ENCODE measurements around the gene DNAJC24. TPM values are rescaled to one million over a fixed set of nuclear protein-coding genes. Genes with fewer than 3 reads are reported as not detected.

DNAJC24 gene
- total and polyA plus RNA-seq, 2 experiments from 2014 or later = 20.3 to 21.3 TPM

DNA sequence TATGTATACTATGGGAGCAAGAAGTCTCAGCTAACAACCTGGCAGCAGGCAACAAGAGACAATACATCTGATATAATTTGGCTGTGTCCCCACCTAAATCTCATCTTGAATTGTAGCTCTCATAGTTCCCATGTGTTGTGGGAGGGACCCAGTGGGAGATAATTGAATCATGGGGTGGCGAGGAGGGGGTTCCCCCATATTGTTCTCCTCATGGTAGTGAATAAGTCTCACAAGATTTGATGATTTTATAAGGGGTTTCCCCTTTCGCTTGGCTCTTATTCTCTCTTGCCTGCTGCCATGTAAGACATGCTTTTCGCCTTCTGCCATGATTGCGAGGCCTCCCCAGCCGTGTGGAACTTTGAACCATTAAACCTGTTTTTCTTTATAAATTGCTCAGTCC, 6.2 kb downstream of the DNAJC24 start:
- no peak for DNase-seq (ENCODE audit: low spot score)
- H3K4me2 ChIP-seq = no peak overlapping the region
- Mint-ChIP-seq H3K4me3 (no peak overlapping the region), H3K9me3 (no peaks in the 10 kb centered on the region), H3K36me3 (ENCODE audit: low read depth) (no peaks in the 10 kb centered on the region; the same call in 2 of the 3 replicates), H3K4me1 (0 out of 3 replicates have a peak, but pooled peaks cover 2% of the 10 kb centered on the region), H3K27me3 (ENCODE audit: insufficient read depth, low read depth, poor library complexity) (no peaks in the 10 kb centered on the region), H3K27ac (no peak overlapping the region)
- ATAC-seq = no peak
- H3K36me3 ChIP-seq (ENCODE audit: insufficient read depth) = no peaks in the 10 kb centered on the region
- H3K4me1 ChIP-seq (ENCODE audit: insufficient read depth) = no peaks in the 10 kb centered on the region
- no peak overlapping the region for H3K4me3 ChIP-seq
- H3F3A ChIP-seq (replicated peaks; ENCODE audit: low read depth) = no peaks in the 10 kb centered on the region
- H3K9me2 ChIP-seq (ENCODE audit: insufficient read depth) = no peaks in the 10 kb centered on the region
- H4K20me1 ChIP-seq (replicated peaks; ENCODE audit: insufficient read depth) = peaks cover 12% of the 10 kb centered on the region; the same call in 1 of the 2 replicates
- no peak overlapping the region for H2AFZ ChIP-seq
- no peak overlapping the region for H3K27ac ChIP-seq (ENCODE audit: low read depth)
- H3K27me3 ChIP-seq (ENCODE audit: insufficient read depth) = no peaks in the 10 kb centered on the region
- peaks cover 46% of the 10 kb centered on the region for H3K79me2 ChIP-seq (replicated peaks; ENCODE audit: insufficient read depth)
- TF ChIP-seq POLR2AphosphoS5 (IDR thresholded peaks at IDR 0.05; ENCODE audit: low read depth) (no peak), ZNF462 (CRISPR knock-in tag; IDR thresholded peaks at IDR 0.05) (no peak), ZNF331 (CRISPR knock-in tag; IDR thresholded peaks at IDR 0.05; ENCODE audit: low read depth) (no peak), EZH2 (IDR thresholded peaks at IDR 0.05; ENCODE audit: low read depth, unreplicated experiment) (no peak), EZH2phosphoT487 (IDR thresholded peaks at IDR 0.05; ENCODE audit: unreplicated experiment) (no peak), ZNF114 (CRISPR knock-in tag; IDR thresholded peaks at IDR 0.05) (no peak), CREB1 (CRISPR knock-in tag; IDR thresholded peaks at IDR 0.05; ENCODE audit: low read depth) (no peak), JUNB (IDR thresholded peaks at IDR 0.05; ENCODE audit: unreplicated experiment) (no peak), NANOG (IDR thresholded peaks at IDR 0.05; ENCODE audit: borderline replicate concordance) (no peak), STAT1 (IDR thresholded peaks at IDR 0.05; ENCODE audit: unreplicated experiment) (no peak), CTCF (conservative IDR thresholded peaks at IDR 0.05; ENCODE audit: low read depth in 2 of 2) (no peak)
- TF ChIP-seq, protein P1, sequence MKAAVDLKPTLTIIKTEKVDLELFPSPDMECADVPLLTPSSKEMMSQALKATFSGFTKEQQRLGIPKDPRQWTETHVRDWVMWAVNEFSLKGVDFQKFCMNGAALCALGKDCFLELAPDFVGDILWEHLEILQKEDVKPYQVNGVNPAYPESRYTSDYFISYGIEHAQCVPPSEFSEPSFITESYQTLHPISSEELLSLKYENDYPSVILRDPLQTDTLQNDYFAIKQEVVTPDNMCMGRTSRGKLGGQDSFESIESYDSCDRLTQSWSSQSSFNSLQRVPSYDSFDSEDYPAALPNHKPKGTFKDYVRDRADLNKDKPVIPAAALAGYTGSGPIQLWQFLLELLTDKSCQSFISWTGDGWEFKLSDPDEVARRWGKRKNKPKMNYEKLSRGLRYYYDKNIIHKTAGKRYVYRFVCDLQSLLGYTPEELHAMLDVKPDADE (IDR thresholded peaks at IDR 0.05) = no peak
- TF ChIP-seq, protein P2, sequence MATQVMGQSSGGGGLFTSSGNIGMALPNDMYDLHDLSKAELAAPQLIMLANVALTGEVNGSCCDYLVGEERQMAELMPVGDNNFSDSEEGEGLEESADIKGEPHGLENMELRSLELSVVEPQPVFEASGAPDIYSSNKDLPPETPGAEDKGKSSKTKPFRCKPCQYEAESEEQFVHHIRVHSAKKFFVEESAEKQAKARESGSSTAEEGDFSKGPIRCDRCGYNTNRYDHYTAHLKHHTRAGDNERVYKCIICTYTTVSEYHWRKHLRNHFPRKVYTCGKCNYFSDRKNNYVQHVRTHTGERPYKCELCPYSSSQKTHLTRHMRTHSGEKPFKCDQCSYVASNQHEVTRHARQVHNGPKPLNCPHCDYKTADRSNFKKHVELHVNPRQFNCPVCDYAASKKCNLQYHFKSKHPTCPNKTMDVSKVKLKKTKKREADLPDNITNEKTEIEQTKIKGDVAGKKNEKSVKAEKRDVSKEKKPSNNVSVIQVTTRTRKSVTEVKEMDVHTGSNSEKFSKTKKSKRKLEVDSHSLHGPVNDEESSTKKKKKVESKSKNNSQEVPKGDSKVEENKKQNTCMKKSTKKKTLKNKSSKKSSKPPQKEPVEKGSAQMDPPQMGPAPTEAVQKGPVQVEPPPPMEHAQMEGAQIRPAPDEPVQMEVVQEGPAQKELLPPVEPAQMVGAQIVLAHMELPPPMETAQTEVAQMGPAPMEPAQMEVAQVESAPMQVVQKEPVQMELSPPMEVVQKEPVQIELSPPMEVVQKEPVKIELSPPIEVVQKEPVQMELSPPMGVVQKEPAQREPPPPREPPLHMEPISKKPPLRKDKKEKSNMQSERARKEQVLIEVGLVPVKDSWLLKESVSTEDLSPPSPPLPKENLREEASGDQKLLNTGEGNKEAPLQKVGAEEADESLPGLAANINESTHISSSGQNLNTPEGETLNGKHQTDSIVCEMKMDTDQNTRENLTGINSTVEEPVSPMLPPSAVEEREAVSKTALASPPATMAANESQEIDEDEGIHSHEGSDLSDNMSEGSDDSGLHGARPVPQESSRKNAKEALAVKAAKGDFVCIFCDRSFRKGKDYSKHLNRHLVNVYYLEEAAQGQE (IDR thresholded peaks at IDR 0.05; ENCODE audit: unreplicated experiment) = no peak

Data from GM23338 (cell line).